ENCODE data around the gene GALNT14.

The GALNT14 gene

GRCh38 chr2:31003749-31004148 lies 134.5 kb downstream of the GALNT14 start:
- no peak for DNase-seq

- no peak for DNase-seq
Observed at GRCh38 chr2:31002537-31003150, 135.6 kb downstream of the GALNT14 start.

GRCh38 chr2:31000970-31001369 lies 137.3 kb downstream of the GALNT14 start:
- no peak for DNase-seq

- no peak for DNase-seq
Observed at GRCh38 chr2:30998672-30999071, 139.6 kb downstream of the GALNT14 start.

GRCh38 chr2:30997979-30998378 lies 140.3 kb downstream of the GALNT14 start:
- DNase-seq, result no peak

GRCh38 chr2:30994227-30995056 lies 143.8 kb downstream of the GALNT14 start:
- no peak for DNase-seq

GRCh38 chr2:30992781-30993180 lies 145.5 kb downstream of the GALNT14 start:
- DNase-seq, result no peak

- DNase-seq, result no peak
Observed at GRCh38 chr2:30990671-30991070, 147.6 kb downstream of the GALNT14 start.

GRCh38 chr2:30990176-30990575 lies 148.1 kb downstream of the GALNT14 start:
- no peak for DNase-seq

GRCh38 chr2:30989746-30990145 lies 148.5 kb downstream of the GALNT14 start:
- DNase-seq, result no peak

- DNase-seq, result no peak
Observed at GRCh38 chr2:30987566-30987965, 150.7 kb downstream of the GALNT14 start.

GRCh38 chr2:30986231-30986580 lies 152.0 kb downstream of the GALNT14 start:
- no peak for DNase-seq

GRCh38 chr2:30985493-30986230 lies 152.6 kb downstream of the GALNT14 start:
- no peak for DNase-seq

- no peak for DNase-seq
Observed at GRCh38 chr2:30984148-30984547, 154.1 kb downstream of the GALNT14 start.

- no peak for DNase-seq
Observed at GRCh38 chr2:30981510-30981909, 156.7 kb downstream of the GALNT14 start.

GRCh38 chr2:30981096-30981495 lies 157.1 kb downstream of the GALNT14 start:
- no peak for DNase-seq

- DNase-seq, result no peak
Observed at GRCh38 chr2:30979822-30980245, 158.4 kb downstream of the GALNT14 start.

GRCh38 chr2:30978854-30979253 lies 159.4 kb downstream of the GALNT14 start:
- DNase-seq, result no peak

- DNase-seq, result no peak
Observed at GRCh38 chr2:30978044-30978443, 160.2 kb downstream of the GALNT14 start.

- DNase-seq, result no peak
Observed at GRCh38 chr2:30975156-30975555, 163.1 kb downstream of the GALNT14 start.

- no peak for DNase-seq
Observed at GRCh38 chr2:30974554-30974953, 163.7 kb downstream of the GALNT14 start.

- no peak for DNase-seq
Observed at GRCh38 chr2:30974092-30974491, 164.1 kb downstream of the GALNT14 start.

- DNase-seq, result no peak
Observed at GRCh38 chr2:30971231-30972025, 166.8 kb downstream of the GALNT14 start.
